UCSD-AML1 (cell line): ENCODE results near the gene HESX1.

Experiments used
- DNase-seq: peaks from one replicate; lab custom pipeline; 2025; ENCODE audit not compliant: unreplicated experiment; lab: John Stamatoyannopoulos, UW

HESX1 gene

DNA sequence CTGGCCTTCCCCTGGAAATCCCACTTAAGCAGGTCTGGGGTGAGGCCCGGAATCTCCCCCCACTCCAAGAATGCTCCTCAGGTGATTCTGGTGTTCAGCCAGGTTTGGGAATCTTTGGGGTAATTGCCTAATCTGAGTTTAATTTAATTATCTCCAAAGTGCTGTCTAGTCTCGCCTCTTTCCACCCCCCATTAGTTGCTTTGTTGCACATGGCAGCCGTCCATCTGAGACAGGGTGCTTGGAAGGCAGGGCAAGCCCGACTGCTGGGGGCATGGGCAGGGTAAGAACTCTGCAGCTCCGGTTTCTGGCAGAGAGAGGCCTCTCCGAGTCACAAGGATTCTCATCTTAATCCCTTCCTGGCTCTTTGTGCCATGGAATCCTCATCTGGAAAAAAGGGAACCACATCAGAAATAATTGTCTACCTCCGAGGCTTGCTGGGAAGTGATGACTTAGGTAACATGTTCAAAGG lies 49.6 kb downstream of the HESX1 start:
- DNase-seq: no peak
